SK-N-SH treated with all-trans-retinoic acid at 6 μM for 48 hours (cell line): ENCODE data around the gene PKNOX2.

Experiments
- ATAC-seq: fragments of 200-7000 bp; cut with Tn5 transposase; 3 replicates; pipeline ENCODE4 v1.9.1; 2020; ENCODE audit warnings: mild to moderate bottlenecking, moderate library complexity
- ARNTL ChIP-seq: fragments of 450-650 bp; formaldehyde crosslinking; IDR thresholded peaks from 2 replicates; pipeline ENCODE4 v1.5.0; 2020; ENCODE audit warnings: low read depth, mild to moderate bottlenecking, moderate library complexity, borderline replicate concordance
- BACH2 ChIP-seq: fragments of 250-450 bp; sonication (Bioruptor Pico); IDR thresholded peaks from 2 replicates; pipeline ENCODE4 v1.9.0; 2021; ENCODE audit warnings: mild to moderate bottlenecking, borderline replicate concordance
- CREB5 ChIP-seq: fragments of 250-450 bp; sonication (Bioruptor Pico); IDR thresholded peaks from 2 replicates; pipeline ENCODE4 v1.5.1; 2020; ENCODE audit warnings: low read depth, mild to moderate bottlenecking, moderate library complexity
- CSRNP3 ChIP-seq: fragments of 250-450 bp; sonication (Bioruptor Pico); IDR thresholded peaks from 2 replicates; pipeline ENCODE4 v1.5.1; 2021; ENCODE audit warnings: mild to moderate bottlenecking, moderate library complexity
- ESRRG ChIP-seq: fragments of 250-450 bp; sonication (Bioruptor Pico); IDR thresholded peaks from 2 replicates; pipeline ENCODE4 v1.6.1; 2021; ENCODE audit warnings: mild to moderate bottlenecking
- GLIS3 ChIP-seq: fragments of 250-450 bp; sonication (Bioruptor Pico); IDR thresholded peaks from 2 replicates; pipeline ENCODE4 v1.5.0; 2020; ENCODE audit warnings: mild to moderate bottlenecking, moderate library complexity
- ISL1 ChIP-seq: fragments of 250-450 bp; sonication (Bioruptor Pico); IDR thresholded peaks from 2 replicates; pipeline ENCODE4 v2.1.2; 2022; ENCODE audit warnings: mild to moderate bottlenecking, moderate library complexity
- OSR1 ChIP-seq: fragments of 250-450 bp; sonication (Bioruptor Pico); IDR thresholded peaks from 2 replicates; pipeline ENCODE4 v1.8.0; 2022; ENCODE audit warnings: moderate library complexity, mild to moderate bottlenecking, inconsistent platforms
- PPARA ChIP-seq: fragments of 250-450 bp; sonication (Bioruptor Pico); IDR thresholded peaks from 2 replicates; pipeline ENCODE4 v1.5.0; 2020; ENCODE audit warnings: mild to moderate bottlenecking, borderline replicate concordance
- RARB ChIP-seq: fragments of 250-450 bp; sonication (Bioruptor Pico); IDR thresholded peaks from 2 replicates; pipeline ENCODE4 v1.8.0; 2021; ENCODE audit warnings: mild to moderate bottlenecking, moderate library complexity
- SNAI2 ChIP-seq: fragments of 250-450 bp; sonication (Bioruptor Pico); IDR thresholded peaks from 2 replicates; pipeline ENCODE4 v1.5.0; 2020; ENCODE audit warnings: mild to moderate bottlenecking, moderate library complexity
- TCF4 ChIP-seq: fragments of 250-450 bp; sonication (Bioruptor Pico); IDR thresholded peaks from 2 replicates; pipeline ENCODE4 v1.8.0; 2021; ENCODE audit warnings: mild to moderate bottlenecking, moderate library complexity, borderline replicate concordance
- TSHZ2 ChIP-seq: fragments of 250-450 bp; sonication (Bioruptor Pico); IDR thresholded peaks from 2 replicates; pipeline ENCODE4 v1.5.0; 2020; ENCODE audit warnings: mild to moderate bottlenecking, moderate library complexity
- ZC3H10 ChIP-seq: fragments of 250-450 bp; sonication (Bioruptor Pico); IDR thresholded peaks from 2 replicates; pipeline ENCODE4 v1.5.1; 2021; ENCODE audit warnings: mild to moderate bottlenecking, moderate library complexity
- ZFP30 ChIP-seq: fragments of 450-650 bp; formaldehyde crosslinking; IDR thresholded peaks from 2 replicates; pipeline ENCODE4 v1.5.0; 2022; ENCODE audit warnings: mild to moderate bottlenecking, moderate library complexity
- ZNF565 ChIP-seq: fragments of 450-650 bp; formaldehyde crosslinking; conservative IDR thresholded peaks from 2 replicates; pipeline ENCODE4 v1.5.0; 2020; ENCODE audit warnings: low read depth, mild to moderate bottlenecking, moderate library complexity
- ZNF70 ChIP-seq: fragments of 450-650 bp; formaldehyde crosslinking; IDR thresholded peaks from 2 replicates; pipeline ENCODE4 v1.5.0; 2020; ENCODE audit warnings: mild to moderate bottlenecking, moderate library complexity
- ZNF8 ChIP-seq: fragments of 450-650 bp; formaldehyde crosslinking; IDR thresholded peaks from 2 replicates; pipeline ENCODE4 v1.5.0; 2020; ENCODE audit warnings: mild to moderate bottlenecking, moderate library complexity

Gene PKNOX2

DNA sequence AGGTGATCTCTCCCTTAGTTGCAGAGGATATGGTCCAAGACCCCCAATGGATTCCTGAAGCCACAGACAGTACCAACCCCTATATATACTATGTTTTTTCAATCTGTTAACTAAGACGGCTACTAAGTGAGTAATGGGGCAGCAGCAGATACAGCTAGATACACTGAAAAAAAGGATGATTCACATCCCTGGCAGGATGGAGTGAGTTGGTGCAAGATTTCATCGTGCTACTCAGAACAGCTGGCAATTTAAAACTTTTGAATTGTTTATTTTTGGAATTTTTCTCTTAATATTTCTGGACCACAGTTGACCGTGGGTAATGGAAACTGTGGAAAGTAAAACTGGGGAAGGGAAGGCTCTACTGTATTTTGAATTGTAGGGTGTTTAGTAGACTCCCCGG is 36.1 kb upstream of the PKNOX2 start (continued):
- TF ChIP-seq TSHZ2 (no peak), SNAI2 (CRISPR knock-in tag) (no peak), RARB (no peak), GLIS3 (CRISPR knock-in tag) (no peak), ZNF565 (CRISPR knock-in tag) (no peak), ISL1 (CRISPR knock-in tag) (no peak)

DNA sequence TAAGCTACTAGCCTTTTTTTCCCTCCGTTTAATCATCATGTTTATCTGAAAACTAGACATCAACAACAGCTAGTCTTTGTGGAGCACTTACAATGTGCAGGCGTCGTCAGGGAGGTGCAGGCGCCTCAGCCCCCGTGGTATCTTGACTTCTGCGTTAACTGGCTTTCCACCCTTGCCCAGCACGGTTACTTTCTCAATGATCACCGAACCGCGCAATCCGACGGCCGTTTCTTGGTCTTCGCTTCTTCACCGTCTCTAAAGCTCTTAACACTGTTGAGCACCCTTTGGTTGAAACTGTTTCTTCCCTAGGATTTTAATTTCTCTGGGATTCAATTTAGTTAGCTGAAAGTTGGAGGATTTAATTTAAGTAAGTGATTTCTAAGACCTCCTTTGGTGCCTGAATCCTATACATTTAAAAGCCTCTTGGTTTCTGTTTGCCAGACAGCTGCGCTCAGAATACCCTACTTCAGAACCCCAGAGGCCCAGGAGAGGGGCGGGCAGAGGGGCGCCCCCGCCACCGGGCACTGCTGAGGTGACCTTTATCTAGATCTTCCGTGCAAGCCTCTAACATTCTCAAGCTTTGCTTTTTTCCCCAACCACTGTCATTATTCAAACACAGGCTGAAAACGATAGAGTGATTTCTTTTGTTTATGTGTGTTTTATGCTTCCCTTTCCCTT is 35.1 kb upstream of the PKNOX2 start:
- TF ChIP-seq TCF4 (CRISPR knock-in tag), result no peak
- no peak for TF ChIP-seq ARNTL

GRCh38 chr11:125132071-125132470 is 32.5 kb upstream of the PKNOX2 start:
- TF ChIP-seq RARB (no peak), ISL1 (CRISPR knock-in tag) (no peak), ZNF8 (no peak), CSRNP3 (CRISPR knock-in tag) (no peak), ZNF70 (CRISPR knock-in tag) (peak; percentile 75)
- TF ChIP-seq, all 23 proteins: peak for 1
- no peak for ATAC-seq

More for the DNA sequence above, 35.1 kb upstream of the PKNOX2 start:
- no peak for ATAC-seq

GRCh38 chr11:125132596-125132995 is 32.0 kb upstream of the PKNOX2 start:
- TF ChIP-seq CSRNP3 (CRISPR knock-in tag), result no peak
- no peak for TF ChIP-seq ESRRG
- TF ChIP-seq OSR1 (CRISPR knock-in tag), result no peak
- TF ChIP-seq GLIS3 (CRISPR knock-in tag), result no peak
- TF ChIP-seq ZNF70 (CRISPR knock-in tag), result no peak
- TF ChIP-seq SNAI2 (CRISPR knock-in tag), result no peak
- no peak for TF ChIP-seq ZC3H10 (CRISPR knock-in tag)
- no peak for TF ChIP-seq CREB5 (CRISPR knock-in tag)
- no peak for TF ChIP-seq ZFP30 (CRISPR knock-in tag)
- no peak for TF ChIP-seq ISL1 (CRISPR knock-in tag)
- no peak for TF ChIP-seq ZNF8
- no peak for TF ChIP-seq TCF4 (CRISPR knock-in tag)
- ATAC-seq, result no peak

DNA sequence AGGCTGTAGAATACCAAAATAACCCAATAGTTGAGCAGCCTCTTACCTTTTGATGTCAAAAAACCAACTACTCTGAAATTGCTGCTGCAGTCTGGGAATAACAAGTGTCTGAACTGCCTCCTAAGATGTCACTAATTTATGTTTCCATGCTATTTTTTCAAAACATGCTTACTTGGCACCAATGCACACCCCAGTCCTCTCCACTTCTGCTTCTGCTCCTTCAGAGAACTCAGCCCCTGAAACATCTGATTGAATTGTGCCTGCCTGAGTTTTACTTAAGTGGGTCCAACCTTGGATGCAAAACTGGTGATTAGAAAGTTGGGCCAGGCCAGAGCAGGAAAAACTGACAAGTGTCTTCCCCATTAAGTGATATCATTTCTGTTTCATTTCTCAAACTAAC is 28.6 kb upstream of the PKNOX2 start:
- TF ChIP-seq CREB5 (CRISPR knock-in tag) (no peak), ZNF565 (CRISPR knock-in tag) (no peak), BACH2 (CRISPR knock-in tag) (no peak), PPARA (no peak), ESRRG (no peak)
- no peak for ATAC-seq
